ENCODE data around the gene FBN3.

Gene FBN3

GRCh38 chr19:8123683-8124082 is 25.7 kb downstream of the FBN3 start:
- TF ChIP-seq CTCF (IDR thresholded peaks at IDR 0.05; ENCODE audit: low read length) (no peak), EZH2 (IDR thresholded peaks at IDR 0.05; ENCODE audit: borderline replicate concordance, low read length) (no peak)
- Histone ChIP-seq H3K36me3 (ENCODE audit: insufficient read depth, low read length) (no peaks in the 10 kb centered on the region), H3K4me3 (ENCODE audit: low read depth, low read length, poor library complexity, severe bottlenecking) (no peak overlapping the region), H3F3A (ENCODE audit: insufficient read depth, low read length) (no peaks in the 10 kb centered on the region), H3K79me2 (ENCODE audit: insufficient read depth, low read length) (no peaks in the 10 kb centered on the region), H3K9ac (ENCODE audit: low read length) (no peak overlapping the region), H3K9me3 (ENCODE audit: low read length) (no peaks in the 10 kb centered on the region), H3K4me2 (ENCODE audit: low read length) (no peak overlapping the region), H3K27ac (ENCODE audit: low read depth, low read length, poor library complexity, severe bottlenecking) (no peak overlapping the region), H4K20me1 (ENCODE audit: insufficient read depth, low read length) (no peaks in the 10 kb centered on the region), H3K9me2 (ENCODE audit: low read depth, low read length) (no peaks in the 10 kb centered on the region), H3K4me1 (ENCODE audit: insufficient read depth, low read length, severe bottlenecking) (no peaks in the 10 kb centered on the region), H2AFZ (ENCODE audit: low read length) (no peak overlapping the region), H3K27me3 (ENCODE audit: insufficient read depth, low read length) (peaks cover under 1% of the 10 kb centered on the region; the same call in 1 of the 2 replicates)

- Histone ChIP-seq H3K4me2 (ENCODE audit: low read length) (no peak overlapping the region), H3K9ac (ENCODE audit: low read length) (no peak overlapping the region), H3K27me3 (ENCODE audit: insufficient read depth, low read length) (peaks cover 4% of the 10 kb centered on the region; the same call in 1 of the 2 replicates), H3K9me3 (ENCODE audit: low read length) (no peaks in the 10 kb centered on the region), H3K27ac (ENCODE audit: low read depth, low read length, poor library complexity, severe bottlenecking) (no peak overlapping the region), H3K4me1 (ENCODE audit: insufficient read depth, low read length, severe bottlenecking) (no peaks in the 10 kb centered on the region), H3K4me3 (ENCODE audit: low read depth, low read length, poor library complexity, severe bottlenecking) (no peak overlapping the region), H3K36me3 (ENCODE audit: insufficient read depth, low read length) (no peaks in the 10 kb centered on the region), H4K20me1 (ENCODE audit: insufficient read depth, low read length) (no peaks in the 10 kb centered on the region), H3F3A (ENCODE audit: insufficient read depth, low read length) (no peaks in the 10 kb centered on the region), H2AFZ (ENCODE audit: low read length) (no peak overlapping the region), H3K79me2 (ENCODE audit: insufficient read depth, low read length) (no peaks in the 10 kb centered on the region), H3K9me2 (ENCODE audit: low read depth, low read length) (no peaks in the 10 kb centered on the region)
- TF ChIP-seq CTCF (IDR thresholded peaks at IDR 0.05; ENCODE audit: low read length) (no peak), EZH2 (IDR thresholded peaks at IDR 0.05; ENCODE audit: borderline replicate concordance, low read length) (no peak)
These were observed 28.5 kb downstream of the FBN3 start for GRCh38 chr19:8120636-8121480.

GRCh38 chr19:8117991-8118390 is 31.4 kb downstream of the FBN3 start:
- Histone ChIP-seq H4K20me1 (ENCODE audit: insufficient read depth, low read length) (no peaks in the 10 kb centered on the region), H3K79me2 (ENCODE audit: insufficient read depth, low read length) (no peaks in the 10 kb centered on the region), H3K4me1 (ENCODE audit: insufficient read depth, low read length, severe bottlenecking) (no peaks in the 10 kb centered on the region), H2AFZ (ENCODE audit: low read length) (no peak overlapping the region), H3K4me3 (ENCODE audit: low read depth, low read length, poor library complexity, severe bottlenecking) (no peak overlapping the region), H3K4me2 (ENCODE audit: low read length) (no peak overlapping the region), H3K9me3 (ENCODE audit: low read length) (no peaks in the 10 kb centered on the region), H3K27me3 (ENCODE audit: insufficient read depth, low read length) (peaks cover 4% of the 10 kb centered on the region; the same call in 1 of the 2 replicates), H3K27ac (ENCODE audit: low read depth, low read length, poor library complexity, severe bottlenecking) (no peak overlapping the region), H3F3A (ENCODE audit: insufficient read depth, low read length) (no peaks in the 10 kb centered on the region), H3K9ac (ENCODE audit: low read length) (no peak overlapping the region), H3K36me3 (ENCODE audit: insufficient read depth, low read length) (no peaks in the 10 kb centered on the region), H3K9me2 (ENCODE audit: low read depth, low read length) (no peaks in the 10 kb centered on the region)
- TF ChIP-seq EZH2 (IDR thresholded peaks at IDR 0.05; ENCODE audit: borderline replicate concordance, low read length) (no peak), CTCF (IDR thresholded peaks at IDR 0.05; ENCODE audit: low read length) (no peak)

Data from OCI-LY1 (cell line).